Fibroblast of pulmonary artery (primary cell): ENCODE data around the gene MPP3.

ENCODE experiments used
- DNase-seq: peaks from one replicate; pipeline ENCODE4 v3.0.0-alpha.2; 2010; ENCODE audit warnings: low read depth
- H3K4me3 ChIP-seq: replicated peaks from 2 replicates; pipeline ENCODE4 v1.5.1; 2011; ENCODE audit warnings: low read depth, mild to moderate bottlenecking, control low read depth, low read length, moderate library complexity
- TF ChIP-seq, protein P1 (sequence below): IDR thresholded peaks from 2 replicates; pipeline ENCODE4 v1.5.1; 2011; ENCODE audit warnings: mild to moderate bottlenecking, control low read depth, low read length, inconsistent platforms; ENCODE audit errors: missing control alignments

Gene MPP3

DNA sequence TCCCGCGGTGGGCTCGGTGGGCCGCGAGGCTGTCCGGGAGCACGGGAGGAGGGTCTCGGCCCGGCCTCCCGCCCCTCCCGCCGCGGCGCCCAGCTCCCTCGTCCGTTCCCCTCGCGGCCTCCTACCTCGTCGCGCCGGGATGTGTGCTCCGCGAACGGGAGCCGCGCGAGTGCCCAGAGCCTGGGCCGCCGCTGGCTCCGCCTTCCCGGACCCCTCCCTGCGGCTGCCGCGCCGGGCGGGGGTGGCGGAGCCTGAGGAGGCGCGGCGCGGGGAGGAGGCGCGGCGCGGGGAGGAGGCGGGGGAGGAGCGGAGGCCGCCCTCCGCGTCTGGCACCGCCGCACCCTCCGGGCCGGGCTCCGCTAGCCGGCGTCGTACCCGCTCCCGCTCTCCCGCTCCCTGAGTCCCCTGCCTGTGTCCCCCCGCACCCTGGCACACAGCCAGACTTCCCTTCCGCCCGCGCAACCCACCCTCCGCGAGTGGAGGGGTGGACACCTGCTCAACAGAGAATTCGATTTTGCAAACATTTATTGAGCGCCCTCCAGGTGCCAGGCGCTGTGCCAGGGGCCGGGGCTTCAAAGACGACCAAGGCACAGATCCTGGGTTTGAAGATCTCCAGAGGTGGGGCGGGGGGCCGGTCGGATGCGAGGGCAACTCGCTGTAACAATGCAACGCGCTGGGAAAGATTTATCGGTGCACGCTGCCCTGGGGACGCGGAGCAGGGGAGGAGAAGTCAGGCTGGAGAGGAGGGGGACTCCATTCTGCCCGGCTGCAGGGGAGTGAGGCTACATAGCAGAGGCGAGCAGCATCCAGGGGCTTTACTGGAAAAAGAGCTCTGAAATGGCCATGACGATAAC lies at the start of gene MPP3:
Gene MPP3, minus strand, starts transcription at position 171 of the 854 bp plus-strand sequence. CDS start 1,240 bp downstream, outside the sequence.
- peak within 1 kb of the TSS; percentile 59 for H3K4me3 ChIP-seq
- TF ChIP-seq, protein P1, sequence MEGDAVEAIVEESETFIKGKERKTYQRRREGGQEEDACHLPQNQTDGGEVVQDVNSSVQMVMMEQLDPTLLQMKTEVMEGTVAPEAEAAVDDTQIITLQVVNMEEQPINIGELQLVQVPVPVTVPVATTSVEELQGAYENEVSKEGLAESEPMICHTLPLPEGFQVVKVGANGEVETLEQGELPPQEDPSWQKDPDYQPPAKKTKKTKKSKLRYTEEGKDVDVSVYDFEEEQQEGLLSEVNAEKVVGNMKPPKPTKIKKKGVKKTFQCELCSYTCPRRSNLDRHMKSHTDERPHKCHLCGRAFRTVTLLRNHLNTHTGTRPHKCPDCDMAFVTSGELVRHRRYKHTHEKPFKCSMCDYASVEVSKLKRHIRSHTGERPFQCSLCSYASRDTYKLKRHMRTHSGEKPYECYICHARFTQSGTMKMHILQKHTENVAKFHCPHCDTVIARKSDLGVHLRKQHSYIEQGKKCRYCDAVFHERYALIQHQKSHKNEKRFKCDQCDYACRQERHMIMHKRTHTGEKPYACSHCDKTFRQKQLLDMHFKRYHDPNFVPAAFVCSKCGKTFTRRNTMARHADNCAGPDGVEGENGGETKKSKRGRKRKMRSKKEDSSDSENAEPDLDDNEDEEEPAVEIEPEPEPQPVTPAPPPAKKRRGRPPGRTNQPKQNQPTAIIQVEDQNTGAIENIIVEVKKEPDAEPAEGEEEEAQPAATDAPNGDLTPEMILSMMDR: no peak
- DNase-seq: peak; percentile 61

DNA sequence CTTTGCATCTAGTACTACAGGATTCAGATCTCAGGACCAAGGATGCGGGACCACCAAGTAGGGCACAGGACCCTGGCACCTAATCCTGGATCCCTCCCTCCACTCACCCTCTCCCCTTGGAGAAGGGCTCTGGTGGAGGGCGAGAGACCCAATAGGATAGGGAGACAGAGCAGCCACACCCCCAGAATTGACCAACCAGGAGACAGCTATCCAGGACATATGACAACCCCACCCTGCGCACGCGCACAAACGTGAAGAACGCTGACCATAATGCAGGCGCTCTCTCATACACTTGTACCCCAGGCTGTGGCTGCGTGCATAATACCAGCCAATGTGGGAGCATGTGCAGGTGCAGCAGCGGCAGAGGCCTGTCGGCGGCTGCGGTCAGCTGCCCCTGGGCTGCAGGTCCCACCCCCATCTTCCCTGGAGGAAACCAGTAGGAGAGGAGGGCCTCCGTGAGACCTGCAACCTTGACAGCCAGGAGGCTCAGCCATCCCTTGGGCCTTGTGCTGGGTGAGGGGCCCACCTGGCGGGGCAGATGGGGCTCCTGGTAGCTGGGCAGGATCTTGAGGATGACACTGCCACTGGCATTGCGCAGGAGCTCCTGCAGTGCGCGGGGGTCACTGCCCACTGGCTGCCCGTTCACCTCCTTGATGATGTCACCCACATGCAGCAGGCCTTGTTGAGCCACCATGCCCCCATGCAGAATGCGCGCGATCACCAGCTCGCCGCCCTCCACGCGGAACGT lies 49.0 kb upstream of the MPP3 start:
- TF ChIP-seq, protein P1: no peak
- no peak for DNase-seq
- no peak overlapping the region for H3K4me3 ChIP-seq

DNA sequence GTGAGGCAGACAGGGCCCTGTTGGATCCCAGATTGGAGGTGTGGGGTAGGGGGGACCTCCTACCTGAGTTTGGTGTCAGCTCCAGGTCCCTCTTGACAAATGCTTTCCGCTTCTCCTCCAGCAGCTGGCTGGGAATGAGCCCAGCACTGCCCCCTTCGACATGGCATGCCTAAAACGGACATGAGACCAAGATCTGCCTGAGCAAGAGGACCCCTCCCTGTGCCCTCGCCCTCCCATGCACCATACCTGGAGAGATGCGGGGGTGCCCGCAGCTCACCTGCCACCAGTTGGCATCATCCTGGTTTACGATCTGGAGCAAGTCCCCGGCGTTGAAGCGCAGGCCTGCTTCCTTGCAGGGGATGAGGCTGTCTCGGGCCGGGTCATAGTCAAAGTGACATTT lies 48.2 kb upstream of the MPP3 start:
- TF ChIP-seq, protein P1: no peak
- no peak for DNase-seq

GRCh38 chr17:43880420-43880991 lies 47.6 kb upstream of the MPP3 start:
- peak; percentile 14 for DNase-seq
- no peak overlapping the region for H3K4me3 ChIP-seq
- TF ChIP-seq, protein P1: peak; percentile 64

More for the DNA sequence above, 48.2 kb upstream of the MPP3 start:
- no peak overlapping the region for H3K4me3 ChIP-seq

- no peak overlapping the region for H3K4me3 ChIP-seq
- TF ChIP-seq, protein P1: no peak
- DNase-seq: no peak
These were observed 46.9 kb upstream of the MPP3 start for GRCh38 chr17:43879723-43880419.
